ENCODE results near the gene ANKRD45. TPM values are rescaled to one million over a fixed set of nuclear protein-coding genes. Genes with fewer than 3 reads are reported as not detected.
"Not testable (repeated sequence)": the region's sequence is repeated elsewhere in the genome, so short reads cannot be mapped to it uniquely, and the experiment has no call there.

ANKRD45 gene
- total RNA-seq, 1 donor from 2014 or later = not detected

DNA sequence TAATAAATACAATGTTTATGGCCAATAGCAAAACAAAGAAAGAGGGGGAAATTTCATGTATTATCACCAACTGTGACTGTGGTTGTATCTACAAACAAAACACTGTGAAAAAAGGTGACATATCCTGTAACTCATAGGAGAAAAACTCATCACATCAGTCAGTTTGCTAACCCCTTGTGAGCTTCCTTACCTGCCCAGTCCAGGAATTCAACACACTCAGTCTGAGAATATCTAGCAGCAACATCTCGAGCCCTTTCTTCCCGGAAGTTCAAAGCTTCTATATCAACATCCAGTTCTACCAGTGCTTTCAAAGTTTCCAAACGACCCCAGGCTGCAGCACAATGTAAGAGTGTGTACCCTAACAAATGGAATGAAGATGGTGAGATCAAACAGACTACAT is 23.0 kb downstream of the ANKRD45 start:
- DNase-seq = no peak
- H3K9me3 Mint-ChIP-seq = peaks cover 4% of the 10 kb centered on the region
- no peak for TF ChIP-seq CTCF (IDR thresholded peaks at IDR 0.05)
- H3K27me3 Mint-ChIP-seq = peaks cover 4% of the 10 kb centered on the region
- intact Hi-C loops (cut with micrococcal nuclease) = no loop called here
- CTCF ChIA-PET = no interaction called here
- no peak overlapping the region for H3K27ac Mint-ChIP-seq
- no peak for ATAC-seq (ENCODE audit: low read depth)
- H3K4me1 Mint-ChIP-seq = no peaks in the 10 kb centered on the region
- H3K4me3 Mint-ChIP-seq = no peak overlapping the region
- H3K36me3 Mint-ChIP-seq (ENCODE audit: low read depth) = no peaks in the 10 kb centered on the region
- POLR2A ChIA-PET = no interaction called here

GRCh38 chr1:173642450-173643139 is 27.1 kb downstream of the ANKRD45 start:
- POLR2A ChIA-PET; H3K9me3 Mint-ChIP-seq; ATAC-seq (ENCODE audit: low read depth); H3K36me3 Mint-ChIP-seq (ENCODE audit: low read depth); DNase-seq; H3K27me3 Mint-ChIP-seq; H3K27ac Mint-ChIP-seq; CTCF ChIA-PET; H3K4me1 Mint-ChIP-seq; H3K4me3 Mint-ChIP-seq; intact Hi-C loops (cut with micrococcal nuclease): not testable (repeated sequence)

DNA sequence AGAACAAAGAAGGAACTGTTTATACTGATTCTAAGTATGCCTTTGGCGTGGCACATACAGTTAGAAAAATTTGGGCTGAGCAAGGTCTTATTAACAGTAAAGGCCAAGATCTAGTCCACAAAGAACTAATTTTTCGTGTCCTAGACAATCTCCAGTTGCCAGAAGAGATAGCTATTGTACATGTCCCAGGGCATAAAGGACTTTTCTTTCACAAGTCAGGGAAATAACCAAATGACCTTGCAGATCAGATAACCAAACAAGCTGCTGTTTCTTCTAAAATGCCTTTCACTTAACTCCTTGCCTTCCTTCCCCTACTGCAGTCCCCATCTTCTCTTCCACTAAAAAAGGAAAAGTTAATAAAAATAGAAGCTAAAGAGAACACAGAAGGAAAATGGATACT is 30.5 kb downstream of the ANKRD45 start:
- intact Hi-C loops (cut with micrococcal nuclease) = no loop called here
- DNase-seq (no peak), ATAC-seq (ENCODE audit: low read depth) (no peak)
- Mint-ChIP-seq H3K36me3 (ENCODE audit: low read depth) (no peaks in the 10 kb centered on the region), H3K27me3 (no peaks in the 10 kb centered on the region), H3K27ac (no peak overlapping the region), H3K4me3 (no peak overlapping the region), H3K4me1 (no peaks in the 10 kb centered on the region), H3K9me3 (peaks cover 6% of the 10 kb centered on the region)
- POLR2A ChIA-PET = no interaction called here
- no peak for TF ChIP-seq CTCF (IDR thresholded peaks at IDR 0.05)
- CTCF ChIA-PET = no interaction called here

GRCh38 chr1:173638043-173639021 is 31.3 kb downstream of the ANKRD45 start:
- H3K36me3 Mint-ChIP-seq (ENCODE audit: low read depth) = no peaks in the 10 kb centered on the region
- H3K9me3 Mint-ChIP-seq = peaks cover 8% of the 10 kb centered on the region
- no peak for ATAC-seq (ENCODE audit: low read depth)
- ChIA-PET POLR2A (no interaction called here), CTCF (no interaction called here)
- no peaks in the 10 kb centered on the region for H3K4me1 Mint-ChIP-seq
- no peak for DNase-seq
- no peaks in the 10 kb centered on the region for H3K27me3 Mint-ChIP-seq
- H3K4me3 Mint-ChIP-seq = no peak overlapping the region
- H3K27ac Mint-ChIP-seq = no peak overlapping the region
- intact Hi-C loops (cut with micrococcal nuclease) = no loop called here
- no peak for TF ChIP-seq CTCF (IDR thresholded peaks at IDR 0.05)

- ATAC-seq (ENCODE audit: low read depth) = not testable (repeated sequence)
These were observed 32.2 kb downstream of the ANKRD45 start for GRCh38 chr1:173637236-173638042.

More at GRCh38 chr1:173637236-173638042, 32.2 kb downstream of the ANKRD45 start:
- intact Hi-C loops (cut with micrococcal nuclease); H3K36me3 Mint-ChIP-seq (ENCODE audit: low read depth); H3K27me3 Mint-ChIP-seq; H3K4me3 Mint-ChIP-seq; H3K27ac Mint-ChIP-seq; H3K4me1 Mint-ChIP-seq; DNase-seq; CTCF ChIA-PET; POLR2A ChIA-PET: not testable (repeated sequence)
- peaks cover 13% of the 10 kb centered on the region for H3K9me3 Mint-ChIP-seq

Measured in activated B cell treated with CpG ODN at 0.5 μM for 24 hours (primary cell).